Urinary bladder (tissue), 4 donors: Measurements from ENCODE around the gene BRMS1L. TPM values are rescaled to one million over a fixed set of nuclear protein-coding genes. Genes with fewer than 3 reads are reported as not detected.
A peak's percentile ranks its signal among the peaks of the same experiment; 100 is the strongest.

Experiments used
- DNase-seq: peaks from one replicate; pipeline ENCODE4 v3.0.0-alpha.2; 2015; ENCODE audit errors: extremely low spot score
- H3K27ac ChIP-seq: one replicate; pipeline ENCODE4 v1.5.1; 2013; ENCODE audit warnings: low read depth, mild to moderate bottlenecking, moderate library complexity
- H3K36me3 ChIP-seq: one replicate; pipeline ENCODE4 v1.6.1; 2013; ENCODE audit warnings: mild to moderate bottlenecking, moderate library complexity; ENCODE audit not compliant: insufficient read depth
- H3K4me1 ChIP-seq: one replicate; pipeline ENCODE4 v1.6.1; 2013; ENCODE audit warnings: mild to moderate bottlenecking, moderate library complexity; ENCODE audit not compliant: insufficient read depth
- H3K4me3 ChIP-seq: one replicate; pipeline ENCODE4 v1.5.1; 2013; ENCODE audit warnings: low read depth, low read length
- WGBS: extraction: QIAGEN DNeasy Blood & Tissue Kit; methylation state at CpG from one replicate; pipeline ENCODE4 v1.1.7; 2013; 5-methylcytosine and 5-hydroxymethylcytosine counted together
- polyA plus RNA-seq: library from polyadenylated mRNA; stranded (reverse); fragments of 200-250 nt; gene quantifications from one replicate; pipeline ENCODE4 v1.2.3, GENCODE V29; 2013
- total RNA-seq: library from RNA; depleted of rRNA; stranded (reverse); fragments of >200 nt; gene quantifications from one replicate; pipeline ENCODE4 v1.2.3, GENCODE V29; 2014
- donor health status: healthy with polysubstance abuse.
- donor health status: healthy.

Gene BRMS1L
- total and polyA plus RNA-seq, 2 donors, result 12.1 to 19.1 TPM

DNA sequence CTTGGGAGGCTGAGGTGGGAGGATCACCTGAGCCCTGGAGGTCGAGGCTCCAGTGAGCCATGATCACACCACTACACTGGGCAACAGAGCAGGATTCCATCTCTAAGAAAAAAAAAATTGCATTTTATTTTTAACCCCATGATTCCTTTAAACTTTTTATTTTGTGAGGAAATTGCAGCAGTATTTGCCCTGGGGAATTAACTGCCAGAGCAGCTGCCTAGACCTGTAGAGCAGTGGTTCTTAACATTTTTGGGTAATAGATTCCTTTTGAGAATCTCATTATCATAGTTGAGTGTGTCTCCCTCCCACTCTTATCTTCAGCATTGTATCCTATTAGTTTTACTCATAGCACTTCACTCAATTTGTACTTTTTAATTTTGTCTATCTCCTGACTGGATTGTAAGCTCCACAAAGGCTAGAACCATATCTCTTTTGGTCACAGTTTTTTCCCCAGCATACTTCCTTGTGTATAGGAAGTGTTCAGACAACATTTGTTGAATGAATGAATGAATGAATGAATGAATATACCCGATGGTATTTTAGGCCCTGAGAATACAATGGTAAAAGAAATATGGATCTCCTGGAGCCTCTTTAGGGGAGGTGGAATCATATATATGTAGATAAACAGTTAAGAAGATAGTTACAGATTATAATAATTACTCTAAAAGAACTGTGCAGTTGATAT is 40.6 kb downstream of the BRMS1L start:
- no peak for DNase-seq
- Histone ChIP-seq H3K36me3 (peaks cover 3% of the 10 kb centered on the region), H3K4me1 (no peaks in the 10 kb centered on the region), H3K4me3 (no peak overlapping the region), H3K27ac (no peak overlapping the region)
- WGBS, result 74% methylated on average over 2 of the region's 2 CpGs

DNA sequence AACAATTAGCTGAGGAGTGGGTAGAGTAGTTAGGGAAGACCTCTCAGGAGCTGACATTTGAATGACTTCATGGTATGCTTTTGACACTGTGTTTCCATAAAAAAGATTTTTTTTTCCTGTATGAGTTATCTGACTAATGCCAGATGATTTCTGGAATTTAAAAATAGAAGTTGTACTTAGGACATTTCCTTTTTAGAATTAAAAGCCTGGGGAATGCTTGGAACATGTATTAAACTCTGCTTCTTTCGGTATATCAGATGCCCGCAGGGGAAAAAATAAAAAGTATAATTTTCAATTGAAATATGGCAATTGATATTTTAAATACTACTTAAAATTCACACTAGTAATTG is 41.1 kb downstream of the BRMS1L start:
- peaks cover 3% of the 10 kb centered on the region for H3K36me3 ChIP-seq
- no peak overlapping the region for H3K27ac ChIP-seq
- no peaks in the 10 kb centered on the region for H3K4me1 ChIP-seq
- 56% methylated on average over 2 of the region's 2 CpGs for WGBS
- no peak overlapping the region for H3K4me3 ChIP-seq
- no peak for DNase-seq

DNA sequence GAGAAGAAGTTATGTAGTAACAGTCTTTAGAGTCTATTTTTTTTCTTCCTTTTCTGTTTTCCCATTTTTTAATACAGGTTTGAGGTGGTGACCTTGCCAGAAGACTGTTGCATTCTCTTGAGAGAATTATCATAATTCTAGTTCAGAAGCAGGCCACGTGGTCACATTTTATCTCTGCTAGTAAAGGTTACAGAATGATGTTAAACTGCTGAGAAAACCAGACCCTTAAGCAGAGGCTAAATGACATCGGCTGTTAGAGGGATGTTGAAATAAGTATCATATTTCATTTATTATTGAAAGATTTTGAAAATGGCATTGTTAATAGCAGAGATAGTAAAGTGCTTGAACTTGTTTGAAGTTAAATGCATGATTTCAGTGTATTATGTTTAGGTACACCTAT is 49.2 kb downstream of the BRMS1L start:
- WGBS, result 33% methylated on average over 2 of the region's 2 CpGs
- no peak for DNase-seq
- H3K4me3 ChIP-seq, result no peak overlapping the region
- H3K4me1 ChIP-seq, result no peaks in the 10 kb centered on the region
- H3K36me3 ChIP-seq, result no peaks in the 10 kb centered on the region
- no peak overlapping the region for H3K27ac ChIP-seq

DNA sequence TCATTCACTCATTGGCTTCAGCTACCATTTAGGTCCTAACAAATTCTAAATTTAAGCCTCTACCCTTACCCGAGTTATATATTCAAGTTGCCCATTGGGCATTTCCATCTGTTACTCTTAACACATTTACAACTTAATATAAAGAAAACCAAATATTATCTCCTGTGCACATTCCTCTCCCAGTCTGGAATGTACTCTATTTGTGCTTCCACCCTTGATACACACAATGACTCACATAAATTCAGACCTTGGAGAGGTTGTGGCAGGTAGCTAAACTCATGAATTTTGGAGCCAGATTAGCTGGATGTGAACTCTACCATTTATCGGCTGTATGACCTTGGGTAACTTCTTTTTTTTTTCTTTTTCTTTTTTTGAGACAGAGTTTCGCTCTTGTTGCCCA is 51.1 kb downstream of the BRMS1L start:
- WGBS, result 89% methylated on average over 3 of the region's 3 CpGs
- Histone ChIP-seq H3K4me3 (no peak overlapping the region), H3K36me3 (no peaks in the 10 kb centered on the region), H3K4me1 (no peaks in the 10 kb centered on the region), H3K27ac (no peak overlapping the region)
- DNase-seq, result no peak

DNA sequence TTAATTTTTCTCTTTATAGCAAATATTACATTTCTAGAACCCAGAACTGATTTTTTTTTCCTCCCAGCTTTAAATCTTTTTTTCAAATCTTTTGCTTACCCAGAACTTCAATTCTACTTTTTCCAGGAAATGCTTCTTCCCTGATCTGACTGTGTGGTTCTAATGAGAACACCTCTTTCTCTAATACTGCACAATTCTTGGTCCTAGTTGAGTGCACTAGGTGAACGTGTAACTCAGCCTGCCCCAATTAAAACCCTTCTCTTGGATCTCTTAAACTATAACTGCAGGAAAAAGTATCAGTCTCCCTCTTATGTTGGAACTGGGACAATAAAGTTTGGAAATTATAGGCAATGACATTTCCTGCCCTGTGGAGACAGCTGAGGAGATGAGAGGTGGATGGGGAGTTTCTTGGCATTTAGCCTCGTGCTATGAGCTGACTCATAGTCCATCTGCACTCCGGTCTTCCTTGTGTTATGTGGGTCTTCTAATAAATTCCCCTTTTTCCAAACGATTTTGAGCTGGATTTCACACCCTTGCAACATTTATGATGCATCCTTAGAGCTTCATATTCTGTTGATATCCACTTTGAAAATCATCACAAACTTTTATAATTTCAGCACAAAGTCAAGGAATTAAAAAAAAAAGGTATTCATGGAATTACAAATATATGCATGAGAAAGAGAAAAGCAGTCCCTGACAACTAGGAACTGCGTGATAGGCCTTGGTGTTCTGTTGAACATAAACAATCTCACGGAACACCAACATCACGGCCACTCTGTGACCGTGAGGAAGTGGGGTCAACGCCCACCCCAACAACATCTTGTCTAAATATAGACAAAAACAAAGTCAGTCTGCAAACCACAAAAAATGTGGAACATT is 52.4 kb downstream of the BRMS1L start:
- no peaks in the 10 kb centered on the region for H3K36me3 ChIP-seq
- H3K4me1 ChIP-seq, result no peaks in the 10 kb centered on the region
- no peak overlapping the region for H3K27ac ChIP-seq
- no peak overlapping the region for H3K4me3 ChIP-seq
- peak; percentile 23 for DNase-seq
- 16% methylated on average over 9 of the region's 9 CpGs for WGBS

DNA sequence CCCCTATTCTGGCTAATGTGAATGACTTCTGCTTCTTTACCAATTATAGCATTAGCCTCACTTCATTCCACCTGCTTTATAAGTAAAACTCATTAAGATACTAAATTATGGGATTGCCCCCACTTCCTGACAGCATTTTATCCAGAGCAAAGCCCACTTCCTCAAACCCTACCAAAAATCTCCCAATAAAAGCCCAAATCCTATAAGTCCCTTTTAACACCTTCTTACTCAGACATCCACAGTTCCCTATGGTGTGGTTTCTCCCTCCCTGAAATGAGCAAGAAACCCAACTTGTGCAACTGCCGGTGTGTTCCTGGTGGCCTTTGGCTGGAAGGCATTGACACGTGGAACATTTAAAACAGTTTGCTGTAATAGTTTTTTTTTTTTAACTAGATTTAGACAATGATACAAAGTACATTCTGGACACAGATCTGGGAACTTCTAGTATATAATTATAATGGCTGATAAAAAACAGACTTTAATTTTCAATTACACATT is 53.1 kb downstream of the BRMS1L start:
- H3K36me3 ChIP-seq, result no peaks in the 10 kb centered on the region
- H3K4me1 ChIP-seq, result no peaks in the 10 kb centered on the region
- peak overlapping the region; percentile 34 for H3K27ac ChIP-seq
- H3K4me3 ChIP-seq, result no peak overlapping the region
- no peak for DNase-seq
- 34% methylated on average over 2 of the region's 2 CpGs for WGBS

DNA sequence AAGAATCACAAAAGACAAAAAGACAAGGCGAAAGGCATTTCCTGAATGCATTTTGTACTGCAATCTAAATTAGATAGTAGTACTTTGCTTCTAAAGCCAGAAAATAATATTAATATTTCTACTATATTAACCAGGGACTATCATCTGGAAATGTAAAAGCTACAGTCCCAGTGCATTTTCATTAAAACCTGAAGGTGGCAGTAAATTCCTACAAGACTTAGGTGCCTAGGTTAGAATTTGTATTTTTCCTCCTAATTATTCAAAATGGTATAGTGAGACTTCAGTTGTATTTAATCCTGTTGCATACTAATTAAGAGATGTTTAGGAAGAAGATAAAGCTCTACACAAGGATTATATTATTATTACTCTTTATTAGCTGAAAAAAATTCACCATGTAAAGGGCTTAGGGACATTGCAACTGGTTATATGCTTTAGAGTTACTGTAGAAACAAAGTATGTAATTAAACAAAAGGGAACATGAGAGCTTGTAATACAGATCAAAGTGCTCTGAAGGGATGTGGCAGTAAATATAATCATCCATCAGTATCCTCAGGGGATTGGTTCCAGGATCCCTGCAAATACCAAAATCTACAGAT is 53.6 kb downstream of the BRMS1L start:
- Histone ChIP-seq H3K36me3 (no peaks in the 10 kb centered on the region), H3K27ac (no peak overlapping the region), H3K4me3 (no peak overlapping the region), H3K4me1 (no peaks in the 10 kb centered on the region)
- 79% methylated on average over 1 of the region's 1 CpG for WGBS
- DNase-seq, result no peak

DNA sequence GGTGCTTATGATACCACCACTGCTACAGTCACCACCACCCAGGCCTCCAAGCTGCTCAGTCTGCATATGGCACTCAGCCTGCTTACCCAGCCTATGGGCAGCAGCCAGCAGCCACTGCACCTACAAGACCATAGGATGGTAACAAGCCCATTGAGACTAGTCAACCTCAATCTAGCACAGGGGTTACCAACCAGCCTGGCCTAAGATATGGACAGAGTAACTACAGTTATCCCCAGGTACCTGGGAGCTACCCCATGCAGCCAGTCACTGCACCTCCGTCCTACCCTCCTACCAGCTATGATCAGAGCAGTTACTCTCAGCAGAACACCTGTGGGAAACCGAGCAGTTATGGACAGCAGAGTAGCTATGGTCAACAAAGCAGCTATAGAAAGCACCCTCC is 55.1 kb downstream of the BRMS1L start:
- Histone ChIP-seq H3K4me3 (no peak overlapping the region), H3K4me1 (no peaks in the 10 kb centered on the region), H3K36me3 (no peaks in the 10 kb centered on the region), H3K27ac (no peak overlapping the region)
- WGBS, result 95% methylated on average over 2 of the region's 2 CpGs
- no peak for DNase-seq

DNA sequence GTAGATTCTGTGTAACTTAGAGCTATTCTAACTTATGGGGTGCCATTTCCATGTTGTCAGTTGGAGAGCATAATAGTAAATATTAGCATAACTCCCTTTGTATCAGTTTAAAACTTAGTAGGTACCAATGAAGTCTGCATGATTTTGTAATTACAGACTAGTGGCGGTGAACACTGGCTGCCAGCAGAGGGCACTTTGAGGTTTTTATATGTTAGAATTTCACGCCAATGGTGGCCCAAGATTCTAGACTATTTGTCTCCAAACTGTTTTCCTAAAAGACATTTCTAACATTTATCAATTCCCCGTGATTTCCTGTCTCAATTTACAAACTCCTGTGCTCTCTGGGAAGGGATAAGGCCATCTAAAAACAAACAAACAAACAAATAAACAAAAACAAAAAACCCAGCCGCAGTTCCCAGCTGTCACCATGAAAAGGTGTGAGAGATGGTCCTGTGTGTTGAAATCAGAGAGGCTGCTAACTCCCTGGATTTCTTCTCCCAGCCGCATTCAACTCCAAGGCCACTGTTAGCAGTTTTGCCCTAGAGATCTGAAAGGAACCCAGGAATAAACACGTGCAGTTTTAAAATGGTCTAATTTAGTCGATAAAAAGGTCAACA is 57.6 kb downstream of the BRMS1L start:
- 40% methylated on average over 7 of the region's 7 CpGs for WGBS
- no peaks in the 10 kb centered on the region for H3K4me1 ChIP-seq
- H3K27ac ChIP-seq, result no peak overlapping the region
- no peaks in the 10 kb centered on the region for H3K36me3 ChIP-seq
- no peak for DNase-seq
- no peak overlapping the region for H3K4me3 ChIP-seq

DNA sequence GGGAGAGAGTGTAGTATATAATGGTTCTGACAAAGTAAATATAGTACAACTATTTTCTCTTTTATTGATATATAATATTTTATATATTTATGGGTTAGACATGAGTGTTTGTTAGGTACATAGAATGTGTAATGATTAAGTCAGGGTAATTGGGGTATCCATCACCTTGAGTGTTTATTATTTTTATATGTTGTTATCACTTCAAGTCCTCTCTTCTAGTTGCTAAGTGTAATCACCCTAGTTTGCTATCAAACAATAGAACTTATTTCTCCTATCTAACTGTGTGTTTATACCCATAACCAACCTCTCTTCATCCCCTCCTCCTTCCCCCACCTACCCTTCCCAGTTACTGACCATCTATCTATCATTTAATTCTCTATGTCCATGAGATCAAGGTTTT is 64.2 kb downstream of the BRMS1L start:
- no peaks in the 10 kb centered on the region for H3K36me3 ChIP-seq
- no peak for DNase-seq
- no peak overlapping the region for H3K27ac ChIP-seq
- no peaks in the 10 kb centered on the region for H3K4me1 ChIP-seq
- H3K4me3 ChIP-seq, result no peak overlapping the region

DNA sequence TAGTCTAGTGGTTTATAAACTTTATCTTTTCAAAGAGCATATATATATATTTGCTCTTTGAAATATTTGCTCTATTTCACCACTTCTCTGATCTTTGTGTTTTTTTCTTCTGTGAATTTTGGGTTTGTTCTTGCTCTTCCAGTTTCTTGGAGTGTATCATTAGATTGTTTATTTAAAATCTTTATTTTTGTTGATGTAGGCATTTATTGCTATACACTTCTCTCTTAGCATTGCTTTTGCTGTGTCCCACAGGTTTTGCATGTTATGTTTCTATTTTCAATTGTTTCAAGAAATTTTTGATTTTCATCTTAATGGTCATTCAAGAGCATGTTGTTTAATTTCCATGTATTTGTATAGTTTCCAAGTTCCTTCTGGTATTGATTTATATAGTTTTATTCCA is 69.1 kb downstream of the BRMS1L start:
- no peaks in the 10 kb centered on the region for H3K4me1 ChIP-seq
- H3K27ac ChIP-seq, result no peak overlapping the region
- H3K36me3 ChIP-seq, result no peaks in the 10 kb centered on the region
- H3K4me3 ChIP-seq, result no peak overlapping the region
- DNase-seq, result no peak

DNA sequence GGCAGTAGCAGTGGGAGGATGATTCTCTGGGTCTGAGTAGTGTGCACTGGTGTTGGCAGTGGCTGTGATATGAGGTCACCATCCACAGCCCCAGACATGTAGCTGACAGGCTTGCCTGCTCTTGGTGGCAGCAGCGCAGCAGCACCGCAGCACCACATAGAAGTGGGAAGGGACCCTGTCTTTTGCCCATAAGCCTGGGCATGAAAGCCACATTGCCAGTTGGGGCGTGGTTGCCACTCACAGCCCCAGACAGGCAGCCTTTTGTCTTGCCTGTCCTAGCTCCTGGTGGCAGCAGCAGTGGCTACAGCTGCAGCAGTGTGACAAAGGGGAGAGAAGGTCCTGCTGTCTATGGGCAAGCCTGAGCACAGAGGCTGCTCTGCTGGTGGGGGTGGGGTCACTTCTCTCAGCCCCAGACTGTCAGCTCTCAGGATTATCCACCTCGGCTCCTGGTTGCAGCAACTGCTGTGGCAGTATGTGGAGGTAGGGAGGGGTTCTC is 71.5 kb downstream of the BRMS1L start:
- WGBS, result 60% methylated on average over 4 of the region's 4 CpGs
- Histone ChIP-seq H3K4me1 (no peaks in the 10 kb centered on the region), H3K4me3 (no peak overlapping the region), H3K36me3 (no peaks in the 10 kb centered on the region), H3K27ac (no peak overlapping the region)
- no peak for DNase-seq

DNA sequence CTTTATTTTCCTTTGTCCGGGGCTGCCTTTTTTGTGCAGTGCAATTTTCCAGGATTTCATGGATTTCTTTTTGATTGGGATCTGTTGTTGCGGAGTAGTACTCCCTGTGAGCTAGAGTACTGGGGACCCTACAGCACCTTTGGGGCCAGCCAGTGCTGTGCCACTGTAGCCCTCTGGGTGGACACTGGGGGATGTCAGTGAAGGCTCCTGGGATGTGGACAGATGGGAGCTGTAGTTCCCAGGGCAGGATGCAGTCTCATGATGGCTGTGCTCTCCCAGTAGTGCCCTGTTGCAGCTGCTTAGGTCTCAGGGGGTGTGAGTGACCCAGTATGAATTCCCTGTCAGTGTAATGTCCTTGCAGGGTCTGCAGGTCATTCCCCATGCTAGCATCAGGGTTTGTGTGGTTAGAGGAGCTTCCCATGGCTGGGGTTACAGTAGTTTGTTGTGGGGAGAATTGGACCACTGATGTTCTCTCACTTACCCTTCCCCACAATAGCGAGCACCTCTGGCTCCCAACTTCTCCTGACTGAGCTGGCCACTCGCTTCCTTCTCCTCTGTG is 72.2 kb downstream of the BRMS1L start:
- Histone ChIP-seq H3K27ac (no peak overlapping the region), H3K4me3 (no peak overlapping the region), H3K36me3 (no peaks in the 10 kb centered on the region), H3K4me1 (no peaks in the 10 kb centered on the region)
- 90% methylated on average over 4 of the region's 4 CpGs for WGBS
- no peak for DNase-seq
